Neural crest cell (in vitro differentiated cells): ENCODE results near the gene PLA2G2D. TPM values are rescaled to one million over a fixed set of nuclear protein-coding genes. Genes with fewer than 3 reads are reported as not detected.

ENCODE experiments used
- DNase-seq: peaks from one replicate; pipeline ENCODE4 v3.0.0; 2021; ENCODE audit warnings: low read depth, mixed read lengths, low spot score
- H3K27ac Mint-ChIP-seq: one replicate; pipeline ENCODE4 v1.8.0; 2021; ENCODE audit warnings: mild to moderate bottlenecking, mixed read lengths; ENCODE audit not compliant: unreplicated experiment
- H3K27me3 Mint-ChIP-seq: 2 replicates; pipeline ENCODE4 v1.8.0; 2021; ENCODE audit warnings: low read depth, mild to moderate bottlenecking, mixed read lengths
- H3K36me3 Mint-ChIP-seq: 2 replicates; pipeline ENCODE4 v1.8.0; 2021; ENCODE audit warnings: low read depth, mild to moderate bottlenecking, mixed read lengths
- H3K4me1 Mint-ChIP-seq: 2 replicates; pipeline ENCODE4 v1.8.0; 2021; ENCODE audit warnings: mixed read lengths
- H3K4me3 Mint-ChIP-seq: one replicate; pipeline ENCODE4 v1.8.0; 2021; ENCODE audit warnings: mild to moderate bottlenecking, mixed read lengths
- H3K9me3 Mint-ChIP-seq: 2 replicates; pipeline ENCODE4 v1.8.0; 2021; ENCODE audit warnings: mixed read lengths
- CTCF ChIP-seq: fragments of 200-600 bp; sonication (generic); conservative IDR thresholded peaks from 2 replicates; pipeline ENCODE4 v1.5.0; 2021; ENCODE audit warnings: antibody characterized with exemption, mild to moderate bottlenecking
- total RNA-seq: library from RNA; stranded (reverse); gene quantifications from 2 replicates; pipeline ENCODE4 v1.2.1, GENCODE V29; 2021

Gene PLA2G2D
- total RNA-seq, 1 donor from 2014 or later = not detected

- Mint-ChIP-seq H3K27ac (no peak overlapping the region), H3K9me3 (no peaks in the 10 kb centered on the region)
- no peak for TF ChIP-seq CTCF
These were observed 11.5 kb downstream of the PLA2G2D start for GRCh38 chr1:20107796-20108195.

GRCh38 chr1:20107351-20107750 lies 12.0 kb downstream of the PLA2G2D start:
- no peak for DNase-seq
- Mint-ChIP-seq H3K4me3 (no peak overlapping the region), H3K27me3 (no peaks in the 10 kb centered on the region), H3K9me3 (no peaks in the 10 kb centered on the region), H3K4me1 (peaks cover 20% of the 10 kb centered on the region), H3K36me3 (no peaks in the 10 kb centered on the region), H3K27ac (no peak overlapping the region)
- TF ChIP-seq CTCF = no peak

More at GRCh38 chr1:20107796-20108195, 11.5 kb downstream of the PLA2G2D start:
- Mint-ChIP-seq H3K36me3 (no peaks in the 10 kb centered on the region), H3K4me3 (no peak overlapping the region), H3K27me3 (no peaks in the 10 kb centered on the region), H3K4me1 (peaks cover 20% of the 10 kb centered on the region)
- DNase-seq = no peak

GRCh38 chr1:20105856-20106255 lies 13.5 kb downstream of the PLA2G2D start:
- Mint-ChIP-seq H3K27me3 (peaks cover 2% of the 10 kb centered on the region), H3K4me1 (peaks cover 24% of the 10 kb centered on the region), H3K36me3 (no peaks in the 10 kb centered on the region), H3K9me3 (no peaks in the 10 kb centered on the region), H3K27ac (no peak overlapping the region), H3K4me3 (no peak overlapping the region)
- DNase-seq = no peak
- TF ChIP-seq CTCF = no peak

- no peak for DNase-seq
- no peak for TF ChIP-seq CTCF
- peaks cover 2% of the 10 kb centered on the region for H3K27me3 Mint-ChIP-seq
- H3K4me3 Mint-ChIP-seq = no peak overlapping the region
- no peak overlapping the region for H3K27ac Mint-ChIP-seq
- no peaks in the 10 kb centered on the region for H3K9me3 Mint-ChIP-seq
- no peaks in the 10 kb centered on the region for H3K36me3 Mint-ChIP-seq
- peaks cover 11% of the 10 kb centered on the region for H3K4me1 Mint-ChIP-seq
These were observed 16.5 kb downstream of the PLA2G2D start for GRCh38 chr1:20102875-20103274.

- H3K27ac Mint-ChIP-seq = no peak overlapping the region
- TF ChIP-seq CTCF = peak; percentile 75
- peaks cover 2% of the 10 kb centered on the region for H3K27me3 Mint-ChIP-seq
- peaks cover 4% of the 10 kb centered on the region for H3K4me1 Mint-ChIP-seq
- no peak overlapping the region for H3K4me3 Mint-ChIP-seq
- H3K36me3 Mint-ChIP-seq = no peaks in the 10 kb centered on the region
- DNase-seq = peak; percentile 45
- peaks cover 10% of the 10 kb centered on the region for H3K9me3 Mint-ChIP-seq
These were observed 18.5 kb downstream of the PLA2G2D start for GRCh38 chr1:20100632-20101355.
